ENCODE measurements around the gene CD164L2.

The CD164L2 gene

GRCh38 chr1:27394282-27394658 is 11.1 kb upstream of the CD164L2 start:
- TF ChIP-seq, protein P1, sequence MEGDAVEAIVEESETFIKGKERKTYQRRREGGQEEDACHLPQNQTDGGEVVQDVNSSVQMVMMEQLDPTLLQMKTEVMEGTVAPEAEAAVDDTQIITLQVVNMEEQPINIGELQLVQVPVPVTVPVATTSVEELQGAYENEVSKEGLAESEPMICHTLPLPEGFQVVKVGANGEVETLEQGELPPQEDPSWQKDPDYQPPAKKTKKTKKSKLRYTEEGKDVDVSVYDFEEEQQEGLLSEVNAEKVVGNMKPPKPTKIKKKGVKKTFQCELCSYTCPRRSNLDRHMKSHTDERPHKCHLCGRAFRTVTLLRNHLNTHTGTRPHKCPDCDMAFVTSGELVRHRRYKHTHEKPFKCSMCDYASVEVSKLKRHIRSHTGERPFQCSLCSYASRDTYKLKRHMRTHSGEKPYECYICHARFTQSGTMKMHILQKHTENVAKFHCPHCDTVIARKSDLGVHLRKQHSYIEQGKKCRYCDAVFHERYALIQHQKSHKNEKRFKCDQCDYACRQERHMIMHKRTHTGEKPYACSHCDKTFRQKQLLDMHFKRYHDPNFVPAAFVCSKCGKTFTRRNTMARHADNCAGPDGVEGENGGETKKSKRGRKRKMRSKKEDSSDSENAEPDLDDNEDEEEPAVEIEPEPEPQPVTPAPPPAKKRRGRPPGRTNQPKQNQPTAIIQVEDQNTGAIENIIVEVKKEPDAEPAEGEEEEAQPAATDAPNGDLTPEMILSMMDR (IDR thresholded peaks at IDR 0.05; ENCODE audit: unreplicated experiment in 3 of 3), result no peak
- H3K9me3 Mint-ChIP-seq, result no peaks in the 10 kb centered on the region
- no peaks in the 10 kb centered on the region for H3K36me3 Mint-ChIP-seq (ENCODE audit: low read depth)
- no peak overlapping the region for H3K27ac Mint-ChIP-seq
- peak overlapping the region; percentile 65 to 81 (median 71) for H3K4me3 Mint-ChIP-seq
- H3K4me1 Mint-ChIP-seq, result peaks cover 31% of the 10 kb centered on the region
- peaks cover 11% of the 10 kb centered on the region for H3K27me3 Mint-ChIP-seq (ENCODE audit: low read depth)

- H3K27me3 Mint-ChIP-seq (ENCODE audit: low read depth), result peaks cover 9% of the 10 kb centered on the region
- H3K27ac Mint-ChIP-seq, result no peak overlapping the region
- TF ChIP-seq, protein P1 (IDR thresholded peaks at IDR 0.05; ENCODE audit: unreplicated experiment in 3 of 3), result no peak
- H3K4me3 Mint-ChIP-seq, result peak overlapping the region; percentile 78 to 81 (median 80)
- H3K4me1 Mint-ChIP-seq, result peaks cover 26% of the 10 kb centered on the region
- no peaks in the 10 kb centered on the region for H3K36me3 Mint-ChIP-seq (ENCODE audit: low read depth)
- no peaks in the 10 kb centered on the region for H3K9me3 Mint-ChIP-seq
Observed at GRCh38 chr1:27393641-27394281, 10.6 kb upstream of the CD164L2 start.

DNA sequence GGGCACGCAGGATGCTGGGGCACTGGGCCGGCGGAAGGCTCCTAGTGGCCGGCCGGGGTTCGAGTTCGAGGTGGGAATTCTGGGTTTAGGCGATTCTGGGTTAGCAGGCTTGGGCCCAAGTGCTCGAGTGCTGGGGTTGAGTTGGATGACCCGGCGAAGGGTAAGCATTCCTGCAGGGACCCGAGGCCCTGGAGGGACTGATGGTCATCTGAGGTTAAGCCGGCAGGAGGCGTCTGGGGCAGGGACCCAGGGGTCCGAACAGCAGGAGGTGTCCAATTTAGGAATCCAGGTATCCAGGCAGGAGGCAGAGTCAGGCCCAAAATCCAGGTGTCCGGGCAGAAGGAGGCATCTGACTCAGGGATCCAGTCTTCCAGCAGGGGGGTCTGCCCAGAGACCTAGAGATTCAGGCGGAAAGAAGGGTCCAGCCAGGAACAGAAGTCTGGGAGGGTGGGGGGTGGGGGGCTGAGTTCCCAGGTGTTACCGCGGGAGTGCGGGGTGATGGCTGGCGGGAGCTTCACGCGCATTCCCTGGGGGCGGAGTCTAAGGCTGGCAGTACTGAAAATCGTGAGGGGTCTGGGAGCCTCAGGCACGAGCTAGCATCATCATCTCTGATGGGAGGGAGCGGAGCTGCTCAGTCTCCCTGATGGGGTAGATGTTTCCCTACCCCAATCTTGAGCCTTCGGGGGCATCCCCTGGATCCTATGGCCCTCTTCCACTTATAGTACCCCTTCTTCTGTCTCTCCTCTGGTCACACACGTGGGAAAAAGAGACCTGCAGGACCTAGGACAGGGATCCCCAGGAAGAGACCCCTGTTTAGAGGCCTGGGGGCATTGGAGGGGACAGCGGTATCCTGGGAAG is 9.9 kb upstream of the CD164L2 start:
- no peaks in the 10 kb centered on the region for H3K36me3 Mint-ChIP-seq (ENCODE audit: low read depth)
- no peaks in the 10 kb centered on the region for H3K9me3 Mint-ChIP-seq
- H3K4me1 Mint-ChIP-seq, result peaks cover 26% of the 10 kb centered on the region
- peaks cover 13% of the 10 kb centered on the region for H3K27me3 Mint-ChIP-seq (ENCODE audit: low read depth)
- peak overlapping the region; percentile 78 to 81 (median 80) for H3K4me3 Mint-ChIP-seq
- TF ChIP-seq, protein P1 (IDR thresholded peaks at IDR 0.05; ENCODE audit: unreplicated experiment in 3 of 3), result no peak
- no peak overlapping the region for H3K27ac Mint-ChIP-seq

- TF ChIP-seq, protein P1 (IDR thresholded peaks at IDR 0.05; ENCODE audit: unreplicated experiment in 3 of 3), result peak; percentile 31 to 61 (median 51)
- peaks cover 23% of the 10 kb centered on the region for H3K4me1 Mint-ChIP-seq
- H3K27ac Mint-ChIP-seq, result peak within 1 kb of the TSS; percentile 8 to 70 (median 47)
- H3K9me3 Mint-ChIP-seq, result no peaks in the 10 kb centered on the region
- H3K36me3 Mint-ChIP-seq (ENCODE audit: low read depth), result no peaks in the 10 kb centered on the region
- peaks cover 13% of the 10 kb centered on the region for H3K27me3 Mint-ChIP-seq (ENCODE audit: low read depth)
- H3K4me3 Mint-ChIP-seq, result peak within 1 kb of the TSS; percentile 82 to 83 (median 82)
Observed at GRCh38 chr1:27392096-27392777, 9.1 kb upstream of the CD164L2 start, which contains the start of gene GPR3. Gene GPR3 (plus strand): TSS chr1:27392622. CDS start chr1:27393799, 1,177 bp downstream.

DNA sequence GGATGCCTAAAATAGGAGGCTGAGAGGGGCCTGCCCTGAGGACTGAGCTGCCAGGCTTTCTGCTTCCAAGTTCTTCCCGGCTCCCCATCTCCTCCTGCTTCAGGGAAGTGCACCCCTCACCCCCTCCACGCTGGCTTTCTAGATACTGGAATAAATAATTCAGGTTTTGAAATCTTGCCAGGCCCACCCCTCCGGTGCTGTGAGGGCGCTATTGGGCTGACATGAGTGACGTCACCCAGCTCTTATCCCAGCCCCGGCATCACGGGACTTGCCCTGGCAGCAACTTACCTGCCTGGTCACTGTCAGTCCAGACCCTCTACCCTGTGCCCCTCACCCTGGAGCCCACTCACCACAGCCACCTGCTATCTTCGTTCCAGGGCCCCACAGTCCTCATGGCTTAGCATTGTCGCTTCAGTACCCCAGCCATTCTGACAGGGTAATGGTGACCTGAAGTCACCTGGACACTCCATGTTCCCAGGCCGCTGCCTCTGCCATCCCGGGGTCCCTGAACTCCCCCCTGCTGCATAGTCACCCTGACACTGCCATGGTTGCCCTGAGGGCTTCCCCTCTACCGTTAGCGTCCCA is 8.5 kb upstream of the CD164L2 start:
- H3K27ac Mint-ChIP-seq, result peak overlapping the region in 2 of 3 experiments; percentile 8 to 47
- no peaks in the 10 kb centered on the region for H3K9me3 Mint-ChIP-seq
- peak overlapping the region; percentile 82 to 83 (median 82) for H3K4me3 Mint-ChIP-seq
- peaks cover 16% of the 10 kb centered on the region for H3K27me3 Mint-ChIP-seq (ENCODE audit: low read depth)
- H3K4me1 Mint-ChIP-seq, result peaks cover 18% of the 10 kb centered on the region
- TF ChIP-seq, protein P1 (IDR thresholded peaks at IDR 0.05; ENCODE audit: unreplicated experiment in 3 of 3), result no peak
- H3K36me3 Mint-ChIP-seq (ENCODE audit: low read depth), result no peaks in the 10 kb centered on the region
